A549 treated with CORT108297 at 1 μM for 4 hours (cell line): ENCODE data around the gene CST1. TPM values are rescaled to one million over a fixed set of nuclear protein-coding genes. Genes with fewer than 3 reads are reported as not detected.

Experiments used
- total RNA-seq: library from RNA; stranded (reverse); fragments of 200-300 nt; extraction: Qiagen RNA extraction; gene quantifications from 5 replicates; pipeline ENCODE4 v1.2.3, GENCODE V29; 2022

CST1 gene
- total RNA-seq: 0.50 to 1.6 TPM (median 0.87 TPM) in 5 replicates

GRCh38 chr20:23750786-23751185, at the start of gene CST1:
CST1 (minus strand) TSS chr20:23750935; CDS start chr20:23750866, 69 bp downstream.

Other genes starting within 250 kb of the CST1 start
- not detected in 5 replicates for gene CST9L, start 182.5 kb downstream of the CST1 start, total RNA-seq
- not detected in 5 replicates for gene CST9, start 145.0 kb downstream of the CST1 start, total RNA-seq
- gene CST3, start 113.0 kb downstream of the CST1 start, total RNA-seq: 224 to 428 TPM (median 398 TPM) in 5 replicates
- gene CST4, start 61.9 kb downstream of the CST1 start, total RNA-seq: not detected in 5 replicates
- gene CST2, start 75.8 kb upstream of the CST1 start, total RNA-seq: 0.10 to 0.32 TPM (median 0.13 TPM) in 3 of 5 replicates, not detected in the others
- not detected in 5 replicates for gene CST5, start 128.8 kb upstream of the CST1 start, total RNA-seq
- gene GGTLC1, start 237.8 kb upstream of the CST1 start, total RNA-seq: not detected in 5 replicates